GM12875 (cell line): ENCODE measurements around the gene NRK.
"Not testable (repeated sequence)": the region's sequence is repeated elsewhere in the genome, so short reads cannot be mapped to it uniquely, and the experiment has no call there.

Experiments
- H3K4me3 ChIP-seq: one replicate; pipeline ENCODE4 v1.5.1; 2011; ENCODE audit warnings: low read depth, low read length, control low read depth
- TF ChIP-seq, protein P1 (sequence below): IDR thresholded peaks from 2 replicates; pipeline ENCODE4 v1.5.1; 2011; ENCODE audit warnings: low read depth, mild to moderate bottlenecking, control low read depth, inconsistent platforms, low read length, moderate library complexity, borderline replicate concordance; ENCODE audit not compliant: insufficient read depth

Gene NRK

DNA sequence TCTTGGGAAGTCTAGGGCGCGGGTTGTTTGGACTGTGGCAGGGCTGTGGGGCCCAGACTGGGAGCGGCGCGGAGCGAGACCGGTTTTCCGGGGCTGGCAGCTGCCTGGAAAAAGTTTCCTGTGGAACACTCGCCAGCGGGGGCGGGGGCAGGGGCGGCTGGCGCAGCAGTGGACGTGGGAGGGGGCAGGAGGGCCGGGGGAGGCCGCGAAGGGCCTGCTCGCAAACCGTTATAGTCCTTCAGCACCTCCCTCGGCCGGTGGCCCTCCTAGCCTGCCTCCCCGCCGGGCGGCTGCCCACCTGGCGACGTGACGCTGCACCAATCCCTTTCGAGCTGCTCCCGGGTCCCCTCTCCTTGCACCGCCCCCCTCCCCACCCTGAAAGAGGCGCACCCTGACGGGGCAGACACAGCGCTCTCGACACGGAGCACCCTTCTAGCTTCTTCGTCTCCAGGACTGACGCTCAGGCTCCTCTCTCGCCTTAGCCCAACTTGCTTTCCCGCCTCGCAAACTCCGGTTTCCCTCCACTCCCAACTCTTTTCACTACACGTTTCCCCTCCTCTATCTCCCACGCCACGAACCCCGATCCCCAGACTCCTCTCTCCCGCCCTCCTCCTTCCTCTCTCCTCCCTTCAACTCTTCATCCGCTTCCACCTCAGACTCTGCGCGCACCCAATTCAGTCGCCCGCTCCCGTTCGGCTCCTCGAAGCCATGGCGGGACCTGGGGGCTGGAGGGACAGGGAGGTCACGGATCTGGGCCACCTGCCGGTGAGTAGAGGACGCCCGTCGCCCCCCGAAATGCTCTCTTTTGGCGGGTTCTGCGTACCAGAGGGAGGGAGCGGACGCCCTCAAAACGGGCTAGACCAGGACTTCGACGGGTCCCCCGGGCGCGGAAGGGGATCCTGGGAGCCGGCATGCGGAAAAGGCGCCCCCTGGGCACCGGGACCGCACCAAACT, at the start of gene NRK:
TSS of gene NRK (plus strand) at position 402 of the 954 bp plus-strand sequence. CDS start at position 709, 307 bp downstream.
- no peak within 1 kb of the TSS for H3K4me3 ChIP-seq
- TF ChIP-seq, protein P1, sequence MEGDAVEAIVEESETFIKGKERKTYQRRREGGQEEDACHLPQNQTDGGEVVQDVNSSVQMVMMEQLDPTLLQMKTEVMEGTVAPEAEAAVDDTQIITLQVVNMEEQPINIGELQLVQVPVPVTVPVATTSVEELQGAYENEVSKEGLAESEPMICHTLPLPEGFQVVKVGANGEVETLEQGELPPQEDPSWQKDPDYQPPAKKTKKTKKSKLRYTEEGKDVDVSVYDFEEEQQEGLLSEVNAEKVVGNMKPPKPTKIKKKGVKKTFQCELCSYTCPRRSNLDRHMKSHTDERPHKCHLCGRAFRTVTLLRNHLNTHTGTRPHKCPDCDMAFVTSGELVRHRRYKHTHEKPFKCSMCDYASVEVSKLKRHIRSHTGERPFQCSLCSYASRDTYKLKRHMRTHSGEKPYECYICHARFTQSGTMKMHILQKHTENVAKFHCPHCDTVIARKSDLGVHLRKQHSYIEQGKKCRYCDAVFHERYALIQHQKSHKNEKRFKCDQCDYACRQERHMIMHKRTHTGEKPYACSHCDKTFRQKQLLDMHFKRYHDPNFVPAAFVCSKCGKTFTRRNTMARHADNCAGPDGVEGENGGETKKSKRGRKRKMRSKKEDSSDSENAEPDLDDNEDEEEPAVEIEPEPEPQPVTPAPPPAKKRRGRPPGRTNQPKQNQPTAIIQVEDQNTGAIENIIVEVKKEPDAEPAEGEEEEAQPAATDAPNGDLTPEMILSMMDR, result no peak

DNA sequence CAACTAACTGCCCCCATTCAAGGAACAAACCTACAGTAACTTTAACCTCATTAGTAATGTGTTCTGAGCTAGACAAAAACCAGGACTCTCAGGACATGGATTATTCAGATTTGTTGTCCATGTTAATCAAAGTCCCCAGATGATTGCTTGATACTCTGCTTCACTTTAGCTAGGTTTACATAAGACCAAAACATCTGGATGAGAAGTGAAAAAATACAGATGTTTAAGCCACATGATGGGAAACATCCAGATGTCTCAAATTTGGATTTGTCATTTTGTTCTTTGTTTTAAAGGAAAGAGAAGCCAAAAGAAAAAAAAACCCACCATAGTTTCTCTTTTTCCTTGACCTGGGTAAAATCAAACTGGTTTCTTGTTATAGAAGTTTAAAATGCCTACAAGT, 48.5 kb upstream of the NRK start:
- no peak overlapping the region for H3K4me3 ChIP-seq
- TF ChIP-seq, protein P1, result no peak

DNA sequence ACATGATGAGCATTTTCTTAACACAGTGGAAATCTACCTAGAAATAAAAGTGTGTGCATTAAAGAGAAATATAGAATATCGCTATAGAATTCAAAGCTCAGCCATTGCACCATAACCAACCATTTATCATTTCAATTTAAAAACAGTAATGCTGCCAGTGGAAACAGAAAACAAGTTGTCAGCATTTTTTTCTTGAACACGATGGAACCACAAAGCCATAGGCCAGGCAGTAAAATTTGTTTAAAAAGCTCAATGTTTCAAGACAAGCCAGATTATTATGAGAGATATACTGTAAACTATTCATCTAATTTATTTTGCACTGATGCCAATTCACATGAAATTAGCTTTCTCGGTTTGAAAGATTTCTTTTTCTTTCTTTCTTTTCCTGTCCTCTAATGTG, 46.7 kb upstream of the NRK start:
- TF ChIP-seq, protein P1, result no peak
- no peak overlapping the region for H3K4me3 ChIP-seq

GRCh38 chrX:105781804-105782203, 40.5 kb upstream of the NRK start:
- no peak overlapping the region for H3K4me3 ChIP-seq
- TF ChIP-seq, protein P1, result no peak

DNA sequence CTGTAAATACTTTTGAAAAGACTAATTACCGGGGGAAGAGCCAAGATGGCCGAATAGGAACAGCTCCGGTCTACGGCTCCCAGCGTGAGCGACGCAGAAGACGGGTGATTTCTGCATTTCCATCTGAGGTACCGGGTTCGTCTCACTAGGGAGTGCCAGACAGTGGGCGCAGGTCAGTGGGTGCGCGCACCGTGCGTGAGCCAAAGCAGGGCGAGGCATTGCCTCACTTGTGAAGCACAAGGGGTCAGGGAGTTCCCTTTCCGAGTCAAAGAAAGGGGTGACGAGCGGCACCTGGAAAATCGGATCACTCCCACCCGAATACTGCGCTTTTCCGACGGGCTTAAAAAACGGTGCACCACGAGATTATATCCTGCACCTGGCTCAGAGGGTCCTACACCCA, 25.5 kb upstream of the NRK start:
- not testable (repeated sequence) for H3K4me3 ChIP-seq

GRCh38 chrX:105803891-105804290, 18.4 kb upstream of the NRK start:
- no peak overlapping the region for H3K4me3 ChIP-seq
- TF ChIP-seq, protein P1, result no peak

DNA sequence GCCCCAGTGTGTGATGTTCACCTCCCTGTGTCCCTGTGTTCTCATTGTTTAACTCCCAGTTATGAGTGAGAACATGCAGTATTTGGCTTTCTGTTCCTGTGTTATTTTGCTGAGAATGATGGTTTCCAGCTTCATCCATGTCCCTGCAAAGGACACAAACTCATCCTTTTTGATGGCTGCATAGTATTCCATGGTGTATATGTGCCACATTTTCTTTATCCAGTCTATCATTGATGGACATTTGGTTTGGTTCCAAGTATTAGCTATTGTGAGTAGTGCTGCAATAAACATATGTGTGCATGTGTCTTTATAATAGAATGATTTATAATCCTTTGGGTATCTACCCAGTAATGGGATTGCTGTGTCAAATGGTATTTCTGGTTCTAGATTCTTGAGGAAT, 16.7 kb upstream of the NRK start:
- H3K4me3 ChIP-seq, result not testable (repeated sequence)

DNA sequence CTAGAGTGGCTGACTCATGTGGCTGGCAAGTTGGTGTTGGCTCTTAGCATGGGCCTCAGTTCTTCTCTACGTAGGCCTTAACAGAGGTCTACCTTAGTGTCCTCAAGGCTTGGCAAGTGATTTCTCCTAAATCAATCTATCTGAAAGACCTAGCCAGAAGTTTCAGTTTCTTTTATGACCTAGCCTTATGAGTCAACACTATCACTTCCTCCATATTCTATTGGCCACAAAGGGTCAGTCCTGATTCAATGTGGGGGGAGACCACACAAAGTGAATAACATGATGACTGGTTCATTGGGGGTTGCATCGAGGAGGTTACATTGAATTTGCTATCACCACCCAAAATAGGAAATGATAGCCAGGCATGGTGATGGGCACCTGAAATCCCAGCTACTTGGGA, 5.8 kb upstream of the NRK start:
- H3K4me3 ChIP-seq, result no peak overlapping the region
- TF ChIP-seq, protein P1, result no peak
